ENCODE measurements around the gene EPS8L3.

The EPS8L3 gene

GRCh38 chr1:109763646-109764415, at the start of gene EPS8L3:
Gene EPS8L3, minus strand, starts transcription at chr1:109763923. Its CDS starts 2,174 bp downstream, at chr1:109761749.
- H3K27me3 ChIP-seq (ENCODE audit: insufficient read depth, low read length): peaks cover 38% of the 10 kb centered on the region
- no peaks in the 10 kb centered on the region for H3K4me1 ChIP-seq (ENCODE audit: insufficient read depth, low read length)
- no peaks in the 10 kb centered on the region for H3K36me3 ChIP-seq (ENCODE audit: insufficient read depth, low read length)
- no peak within 1 kb of the TSS for H2AFZ ChIP-seq (ENCODE audit: low read depth, low read length)
- no peak within 1 kb of the TSS for H3K4me3 ChIP-seq (ENCODE audit: low read length)
- H3K9me3 ChIP-seq (ENCODE audit: low read length): no peaks in the 10 kb centered on the region

DNA sequence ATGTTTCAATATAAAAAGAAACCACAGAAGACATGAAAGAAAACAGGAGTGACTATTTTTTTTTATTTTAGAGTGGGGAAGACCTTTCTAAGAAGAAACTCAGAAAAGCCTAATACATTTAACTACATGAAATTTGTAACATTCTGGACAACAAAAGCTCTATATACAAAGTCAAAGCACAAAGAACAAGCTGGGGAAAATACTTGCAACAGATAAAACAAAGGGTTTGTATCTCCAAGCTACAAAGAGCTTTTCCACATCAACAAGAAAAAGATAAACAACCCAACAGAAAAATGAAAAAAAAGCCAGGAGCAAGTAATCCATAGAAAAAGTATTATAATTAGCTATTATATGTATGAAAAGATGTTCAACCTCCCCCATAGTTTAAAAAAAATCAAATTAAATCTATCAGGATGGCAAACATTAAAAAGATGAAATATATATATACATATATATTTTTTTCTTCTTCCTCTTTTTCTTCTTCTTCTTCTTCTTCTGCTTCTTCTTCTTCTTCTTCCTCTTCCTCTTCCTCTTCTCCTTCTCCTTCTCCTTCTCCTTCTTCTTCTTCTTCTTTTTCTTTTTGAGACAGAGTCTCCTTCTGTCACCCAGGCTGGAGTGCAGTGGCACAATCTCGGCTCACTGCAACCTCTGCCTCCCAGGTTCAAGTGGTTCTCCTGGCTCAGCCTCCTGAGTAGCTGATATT, 49.1 kb upstream of the EPS8L3 start:
- no peaks in the 10 kb centered on the region for H3K36me3 ChIP-seq (ENCODE audit: insufficient read depth, low read length)
- H3K27me3 ChIP-seq (ENCODE audit: insufficient read depth, low read length): no peaks in the 10 kb centered on the region
- no peak overlapping the region for H2AFZ ChIP-seq (ENCODE audit: low read depth, low read length)
- no peak overlapping the region for H3K4me3 ChIP-seq (ENCODE audit: low read length)
- peaks cover 2% of the 10 kb centered on the region for H3K9me3 ChIP-seq (ENCODE audit: low read length)
- H3K4me1 ChIP-seq (ENCODE audit: insufficient read depth, low read length): peaks cover 13% of the 10 kb centered on the region

DNA sequence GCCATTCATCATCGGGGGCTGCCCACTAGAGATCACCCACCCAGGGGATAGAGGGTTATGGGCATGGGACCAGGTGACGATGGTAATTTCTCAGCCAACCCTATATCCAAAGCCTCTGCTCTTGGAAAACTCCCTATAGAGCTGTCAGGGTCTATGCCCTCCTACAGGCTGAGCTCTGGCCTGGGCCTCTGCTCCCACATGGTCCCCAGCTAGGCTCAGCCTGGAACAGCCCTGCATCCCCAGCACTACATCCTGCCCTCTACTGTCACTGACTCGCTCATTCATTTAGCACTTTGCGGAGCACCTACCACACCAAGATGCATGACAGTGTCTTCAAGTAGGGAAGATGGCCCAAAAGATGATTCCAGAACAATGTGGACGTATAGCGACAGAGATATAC, 45.0 kb upstream of the EPS8L3 start:
- no peaks in the 10 kb centered on the region for H3K9me3 ChIP-seq (ENCODE audit: low read length)
- H3K27me3 ChIP-seq (ENCODE audit: insufficient read depth, low read length): no peaks in the 10 kb centered on the region
- H3K36me3 ChIP-seq (ENCODE audit: insufficient read depth, low read length): no peaks in the 10 kb centered on the region
- H2AFZ ChIP-seq (ENCODE audit: low read depth, low read length): no peak overlapping the region
- H3K4me1 ChIP-seq (ENCODE audit: insufficient read depth, low read length): no peaks in the 10 kb centered on the region
- no peak overlapping the region for H3K4me3 ChIP-seq (ENCODE audit: low read length)

GRCh38 chr1:109807822-109808680, 44.3 kb upstream of the EPS8L3 start:
- Histone ChIP-seq H3K4me1 (ENCODE audit: insufficient read depth, low read length) (no peaks in the 10 kb centered on the region), H3K9me3 (ENCODE audit: low read length) (no peaks in the 10 kb centered on the region), H2AFZ (ENCODE audit: low read depth, low read length) (no peak overlapping the region), H3K4me3 (ENCODE audit: low read length) (no peak overlapping the region), H3K27me3 (ENCODE audit: insufficient read depth, low read length) (no peaks in the 10 kb centered on the region), H3K36me3 (ENCODE audit: insufficient read depth, low read length) (no peaks in the 10 kb centered on the region)

- Histone ChIP-seq H3K4me1 (ENCODE audit: insufficient read depth, low read length) (no peaks in the 10 kb centered on the region), H2AFZ (ENCODE audit: low read depth, low read length) (no peak overlapping the region), H3K4me3 (ENCODE audit: low read length) (no peak overlapping the region), H3K27me3 (ENCODE audit: insufficient read depth, low read length) (no peaks in the 10 kb centered on the region), H3K9me3 (ENCODE audit: low read length) (no peaks in the 10 kb centered on the region), H3K36me3 (ENCODE audit: insufficient read depth, low read length) (no peaks in the 10 kb centered on the region)
These were observed 43.7 kb upstream of the EPS8L3 start for GRCh38 chr1:109807402-109807801.

- Histone ChIP-seq H2AFZ (ENCODE audit: low read depth, low read length) (no peak overlapping the region), H3K9me3 (ENCODE audit: low read length) (no peaks in the 10 kb centered on the region), H3K36me3 (ENCODE audit: insufficient read depth, low read length) (no peaks in the 10 kb centered on the region), H3K4me1 (ENCODE audit: insufficient read depth, low read length) (no peaks in the 10 kb centered on the region), H3K27me3 (ENCODE audit: insufficient read depth, low read length) (no peaks in the 10 kb centered on the region), H3K4me3 (ENCODE audit: low read length) (no peak overlapping the region)
These were observed 43.1 kb upstream of the EPS8L3 start for GRCh38 chr1:109806733-109807400.

DNA sequence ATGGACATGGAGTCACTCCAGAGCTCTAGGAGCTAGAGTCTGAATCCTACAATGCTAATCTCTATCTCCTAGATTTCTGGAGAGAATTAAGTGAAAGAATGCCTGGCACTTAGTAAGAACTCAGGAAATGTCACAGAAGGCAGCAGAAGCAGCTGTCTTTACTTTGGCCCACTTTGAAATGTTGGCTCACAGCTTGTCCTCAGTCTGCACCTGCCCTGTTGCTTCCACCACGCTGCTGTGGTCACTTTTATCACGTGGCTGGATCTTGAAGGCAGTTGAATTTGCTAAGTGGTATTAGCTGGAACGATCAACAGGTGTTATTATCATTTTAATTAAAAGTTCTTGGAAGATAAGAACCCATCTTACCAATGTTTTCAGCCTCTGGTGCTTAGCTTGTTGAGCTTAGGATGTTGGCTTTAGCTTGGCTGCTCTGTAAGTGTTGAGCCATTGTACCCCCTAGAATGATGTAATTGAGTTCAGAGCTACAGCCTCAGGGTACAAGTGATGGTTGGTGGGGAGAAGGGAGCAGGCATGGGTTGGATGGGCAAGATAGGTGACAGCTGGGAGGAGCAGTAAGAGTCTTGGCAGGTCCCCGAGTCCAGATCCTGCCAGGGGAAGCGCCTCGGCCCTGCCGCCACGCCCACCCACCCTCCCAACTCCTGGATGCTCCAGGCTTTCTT, 41.9 kb upstream of the EPS8L3 start:
- Histone ChIP-seq H3K4me3 (ENCODE audit: low read length) (no peak overlapping the region), H3K36me3 (ENCODE audit: insufficient read depth, low read length) (no peaks in the 10 kb centered on the region), H3K27me3 (ENCODE audit: insufficient read depth, low read length) (no peaks in the 10 kb centered on the region), H2AFZ (ENCODE audit: low read depth, low read length) (no peak overlapping the region), H3K9me3 (ENCODE audit: low read length) (no peaks in the 10 kb centered on the region), H3K4me1 (ENCODE audit: insufficient read depth, low read length) (no peaks in the 10 kb centered on the region)

DNA sequence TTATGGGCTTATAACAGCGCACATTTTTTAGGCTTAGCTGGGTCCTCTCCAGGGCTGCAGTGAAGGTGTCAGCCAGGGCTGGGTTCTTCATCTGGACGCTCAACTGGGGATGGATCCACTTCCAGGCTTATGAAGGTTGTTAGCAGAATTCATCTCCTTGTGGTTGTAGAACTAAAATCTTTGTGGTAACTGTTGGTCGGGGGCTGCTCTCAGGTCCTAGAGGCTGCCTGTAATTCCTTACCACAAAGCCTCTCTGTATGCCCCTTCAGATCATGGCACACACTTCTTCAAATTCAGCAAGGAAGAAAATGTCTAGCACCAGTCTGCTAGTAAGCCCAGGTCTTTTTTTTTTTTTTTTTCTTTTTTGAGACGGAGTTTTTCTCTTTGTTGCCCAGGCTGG, 40.9 kb upstream of the EPS8L3 start:
- H3K27me3 ChIP-seq (ENCODE audit: insufficient read depth, low read length): no peaks in the 10 kb centered on the region
- no peak overlapping the region for H3K4me3 ChIP-seq (ENCODE audit: low read length)
- no peaks in the 10 kb centered on the region for H3K9me3 ChIP-seq (ENCODE audit: low read length)
- H3K36me3 ChIP-seq (ENCODE audit: insufficient read depth, low read length): no peaks in the 10 kb centered on the region
- no peak overlapping the region for H2AFZ ChIP-seq (ENCODE audit: low read depth, low read length)
- no peaks in the 10 kb centered on the region for H3K4me1 ChIP-seq (ENCODE audit: insufficient read depth, low read length)

- Histone ChIP-seq H3K9me3 (ENCODE audit: low read length) (no peaks in the 10 kb centered on the region), H2AFZ (ENCODE audit: low read depth, low read length) (no peak overlapping the region), H3K36me3 (ENCODE audit: insufficient read depth, low read length) (no peaks in the 10 kb centered on the region), H3K27me3 (ENCODE audit: insufficient read depth, low read length) (no peaks in the 10 kb centered on the region), H3K4me1 (ENCODE audit: insufficient read depth, low read length) (no peaks in the 10 kb centered on the region), H3K4me3 (ENCODE audit: low read length) (no peak overlapping the region)
These were observed 40.2 kb upstream of the EPS8L3 start for GRCh38 chr1:109803901-109804331.

GRCh38 chr1:109802901-109803561, 39.3 kb upstream of the EPS8L3 start:
- Histone ChIP-seq H3K36me3 (ENCODE audit: insufficient read depth, low read length) (no peaks in the 10 kb centered on the region), H2AFZ (ENCODE audit: low read depth, low read length) (no peak overlapping the region), H3K27me3 (ENCODE audit: insufficient read depth, low read length) (no peaks in the 10 kb centered on the region), H3K9me3 (ENCODE audit: low read length) (no peaks in the 10 kb centered on the region), H3K4me3 (ENCODE audit: low read length) (no peak overlapping the region), H3K4me1 (ENCODE audit: insufficient read depth, low read length) (no peaks in the 10 kb centered on the region)

DNA sequence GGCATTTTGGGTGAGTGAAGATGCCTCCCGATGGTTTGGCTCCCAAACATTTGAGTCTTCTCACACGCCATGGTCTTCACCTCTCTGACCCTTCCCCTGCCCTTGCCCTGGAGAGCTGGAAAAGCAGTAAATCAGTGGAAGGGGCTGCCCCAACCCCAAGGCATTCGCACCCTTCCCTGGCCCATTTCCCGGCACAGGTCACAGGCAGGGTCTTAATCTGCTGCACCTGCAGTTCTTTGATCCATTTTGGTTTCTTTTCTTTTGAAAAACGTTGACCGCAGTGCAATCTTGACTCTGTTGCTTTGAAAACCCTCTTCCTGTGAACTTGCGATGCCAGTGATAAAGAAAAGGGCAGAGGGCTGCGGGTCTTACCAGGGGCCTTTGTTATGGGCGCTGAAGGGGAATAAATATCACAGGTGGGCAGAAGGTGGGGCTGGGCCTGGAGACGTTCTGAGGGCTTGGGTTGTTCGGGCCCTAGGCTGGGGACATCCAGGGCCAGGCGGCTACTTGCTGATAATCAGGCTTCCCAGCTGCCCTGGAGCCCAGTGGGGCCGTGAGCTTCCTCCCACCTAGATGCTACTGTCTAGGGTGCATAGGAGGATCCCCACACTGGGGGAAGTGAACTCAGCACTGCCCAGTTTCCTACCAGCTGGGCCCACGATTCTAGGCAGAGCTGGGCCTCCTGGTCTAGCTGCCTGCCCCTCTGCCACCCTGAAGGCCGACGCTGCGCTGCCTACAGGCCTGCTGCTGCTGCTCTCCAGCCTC, 38.6 kb upstream of the EPS8L3 start:
- Histone ChIP-seq H3K36me3 (ENCODE audit: insufficient read depth, low read length) (no peaks in the 10 kb centered on the region), H2AFZ (ENCODE audit: low read depth, low read length) (no peak overlapping the region), H3K9me3 (ENCODE audit: low read length) (no peaks in the 10 kb centered on the region), H3K4me1 (ENCODE audit: insufficient read depth, low read length) (no peaks in the 10 kb centered on the region), H3K27me3 (ENCODE audit: insufficient read depth, low read length) (no peaks in the 10 kb centered on the region), H3K4me3 (ENCODE audit: low read length) (no peak overlapping the region)
